HG03060 (cell line): ENCODE results near the gene GH2.
"Not testable (repeated sequence)": the region's sequence is repeated elsewhere in the genome, so short reads cannot be mapped to it uniquely, and the experiment has no call there.

Source experiments
- ATAC-seq: cut with Tn5 transposase; IDR thresholded peaks from one replicate; pipeline ENCODE4 v1.9.1; 2021; ENCODE audit warnings: low read depth, moderate number of reproducible peaks; ENCODE audit not compliant: unreplicated experiment

GH2 gene

GRCh38 chr17:63881935-63882601 is at the start of gene GH2:
Gene GH2 (minus strand): TSS chr17:63881944. CDS start chr17:63881801, 143 bp downstream.
- no peak for ATAC-seq

- no peak for ATAC-seq
Measured at GRCh38 chr17:63930951-63931575, 49.3 kb upstream of the GH2 start.

GRCh38 chr17:63929860-63930766 is 48.4 kb upstream of the GH2 start:
- ATAC-seq, result no peak

- ATAC-seq, result no peak
Measured at GRCh38 chr17:63928966-63929695, 47.4 kb upstream of the GH2 start.

- no peak for ATAC-seq
Measured at GRCh38 chr17:63928172-63928666, 46.5 kb upstream of the GH2 start.

GRCh38 chr17:63927464-63928171 is 45.9 kb upstream of the GH2 start:
- ATAC-seq, result no peak

GRCh38 chr17:63926164-63926563 is 44.4 kb upstream of the GH2 start:
- ATAC-seq, result no peak

- no peak for ATAC-seq
Measured at GRCh38 chr17:63925615-63926014, 43.9 kb upstream of the GH2 start.

GRCh38 chr17:63922402-63922801 is 40.7 kb upstream of the GH2 start:
- not testable (repeated sequence) for ATAC-seq

- not testable (repeated sequence) for ATAC-seq
Measured at GRCh38 chr17:63920779-63921178, 39.0 kb upstream of the GH2 start.

GRCh38 chr17:63920050-63920449 is 38.3 kb upstream of the GH2 start:
- ATAC-seq, result not testable (repeated sequence)

- no peak for ATAC-seq
Measured at GRCh38 chr17:63919311-63919723, 37.6 kb upstream of the GH2 start.

- not testable (repeated sequence) for ATAC-seq
Measured at GRCh38 chr17:63918789-63919305, 37.1 kb upstream of the GH2 start, which contains the start of gene GH1. Gene GH1 (minus strand): TSS chr17:63918839. CDS start chr17:63918776, 63 bp downstream.

GRCh38 chr17:63918305-63918704 is 36.6 kb upstream of the GH2 start:
- ATAC-seq, result no peak

- ATAC-seq, result no peak
Measured at GRCh38 chr17:63917646-63918045, 35.9 kb upstream of the GH2 start.

GRCh38 chr17:63917206-63917605 is 35.5 kb upstream of the GH2 start:
- not testable (repeated sequence) for ATAC-seq

GRCh38 chr17:63916566-63917185 is 34.9 kb upstream of the GH2 start:
- no peak for ATAC-seq

- ATAC-seq, result not testable (repeated sequence)
Measured at GRCh38 chr17:63915753-63916152, 34.0 kb upstream of the GH2 start.

GRCh38 chr17:63914471-63914870 is 32.7 kb upstream of the GH2 start:
- no peak for ATAC-seq
